T-helper 1 cell treated with Interleukin-12 subunit alpha and Interleukin-12 subunit beta and Interleukin-4 antibody, amounts not matched to agents 30 ng/mL and 1 ng/mL, for 36 hours (primary cell): ENCODE measurements around the gene SCAP. TPM values are rescaled to one million over a fixed set of nuclear protein-coding genes. Genes with fewer than 3 reads are reported as not detected.
"Not testable (repeated sequence)": the region's sequence is repeated elsewhere in the genome, so short reads cannot be mapped to it uniquely, and the experiment has no call there.

Experiments used
- intact Hi-C: fragments of 100-400 bp; cut with micrococcal nuclease; formaldehyde crosslinking; loops from one replicate; pipeline ENCODE4 v1.15.1; 2024
- total RNA-seq: library from RNA; stranded (reverse); gene quantifications from 2 replicates; pipeline ENCODE4 v1.2.3, GENCODE V29; 2022

The SCAP gene
- total RNA-seq, 1 donor from 2014 or later: 77.0 TPM

- intact Hi-C loops: no loop called here
Observed at GRCh38 chr3:47482366-47482765, 6.6 kb upstream of the SCAP start.

DNA sequence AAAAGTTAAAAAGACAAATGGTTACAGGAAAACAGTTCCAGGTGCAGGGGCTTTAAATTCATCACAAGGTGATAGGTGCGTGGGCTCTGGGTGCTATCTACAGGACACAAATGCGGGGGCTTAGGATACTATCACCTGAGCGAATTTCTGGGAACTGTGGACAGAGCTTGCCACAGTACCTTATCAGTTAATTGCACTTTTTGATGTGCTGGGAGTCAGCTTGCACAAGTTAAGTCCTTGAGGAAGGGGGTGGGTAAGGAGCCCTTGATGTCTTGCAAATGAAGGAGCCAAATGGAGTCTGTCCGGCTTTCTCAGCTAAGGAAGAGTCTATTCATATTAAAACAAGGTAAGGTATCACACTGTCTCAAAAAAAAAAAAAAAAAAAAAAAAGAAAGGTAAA, 6.0 kb upstream of the SCAP start:
- intact Hi-C loops: not testable (repeated sequence)

GRCh38 chr3:47480267-47480666, 4.5 kb upstream of the SCAP start:
- intact Hi-C loops: not testable (repeated sequence)

DNA sequence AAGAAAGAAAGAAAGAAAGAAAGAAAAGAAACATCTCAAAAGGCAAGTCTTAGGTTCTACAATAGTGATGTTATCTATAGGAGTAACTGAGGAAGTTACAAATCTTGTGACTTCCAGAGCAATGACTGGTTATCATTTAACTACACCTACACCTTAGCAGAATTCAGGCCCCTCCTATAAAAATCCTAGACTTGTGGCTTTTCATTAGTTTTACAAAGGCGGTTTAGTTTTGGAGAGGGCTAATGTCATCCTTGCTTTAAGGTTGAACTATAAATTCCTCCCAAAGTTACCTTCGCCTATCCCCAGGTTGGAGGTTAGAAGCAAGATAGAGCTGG, 4.1 kb upstream of the SCAP start:
- intact Hi-C loops: loop anchor here (5.0 kb wide), 1 partner anchor 197 kb away; the partner anchor contains the start of genes KIF9 and KLHL18

- intact Hi-C loops: loop anchor here (5.0 kb wide), 1 partner anchor 196 kb away; the partner anchor contains the start of genes KIF9 and KLHL18
Observed at GRCh38 chr3:47478022-47478421, 2.3 kb upstream of the SCAP start.

DNA sequence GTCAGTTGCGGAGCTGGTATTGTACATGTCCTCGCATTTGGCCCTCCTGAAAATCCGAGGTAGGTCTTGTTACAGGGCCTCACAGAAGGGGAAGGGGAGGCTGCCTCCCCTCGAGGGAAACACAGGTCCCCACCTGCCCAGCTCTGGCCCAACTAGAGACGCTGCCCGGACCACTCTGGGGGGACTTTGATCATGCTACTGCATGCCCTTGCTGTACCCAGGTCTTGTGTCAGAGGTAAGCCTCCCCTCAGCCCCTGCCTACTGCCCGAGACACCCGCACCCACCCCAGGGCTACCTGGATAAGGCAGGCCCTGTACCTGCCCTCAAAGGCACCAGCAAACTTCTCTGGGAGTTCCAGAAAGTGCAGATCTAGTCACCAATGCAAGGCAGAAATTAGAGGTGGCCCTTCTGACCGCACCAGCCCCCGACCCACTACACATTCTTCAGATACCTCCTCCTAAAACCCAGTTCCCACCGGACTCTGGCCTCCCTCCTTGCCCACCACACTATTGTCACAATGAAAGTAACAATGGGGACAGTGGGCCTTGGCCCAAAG, 981 bp upstream of the SCAP start:
- intact Hi-C loops: loop anchor here (2.0 to 5.0 kb wide), 2 partner anchors 194 to 764 kb away; partner anchors contain the start of genes KIF9, KLHL18 and ZNF589

GRCh38 chr3:47476330-47476626, 537 bp upstream of the SCAP start:
- intact Hi-C loops: loop anchor here (2.0 to 5.0 kb wide), 2 partner anchors 194 to 765 kb away; partner anchors contain the start of genes KIF9, KLHL18 and ZNF589

GRCh38 chr3:47475029-47475569, 642 bp downstream of the SCAP start:
- intact Hi-C loops: loop anchor here (1.0 to 5.0 kb wide), 7 partner anchors 38 to 498 kb away; partner anchors contain the start of genes CCDC12, ELP6, KIF9 and KLHL18

GRCh38 chr3:47473391-47473790, 2.4 kb downstream of the SCAP start:
- intact Hi-C loops: no loop called here

- intact Hi-C loops: no loop called here
Observed at GRCh38 chr3:47469616-47470015, 6.1 kb downstream of the SCAP start.

GRCh38 chr3:47468315-47468714, 7.4 kb downstream of the SCAP start:
- intact Hi-C loops: not testable (repeated sequence)

DNA sequence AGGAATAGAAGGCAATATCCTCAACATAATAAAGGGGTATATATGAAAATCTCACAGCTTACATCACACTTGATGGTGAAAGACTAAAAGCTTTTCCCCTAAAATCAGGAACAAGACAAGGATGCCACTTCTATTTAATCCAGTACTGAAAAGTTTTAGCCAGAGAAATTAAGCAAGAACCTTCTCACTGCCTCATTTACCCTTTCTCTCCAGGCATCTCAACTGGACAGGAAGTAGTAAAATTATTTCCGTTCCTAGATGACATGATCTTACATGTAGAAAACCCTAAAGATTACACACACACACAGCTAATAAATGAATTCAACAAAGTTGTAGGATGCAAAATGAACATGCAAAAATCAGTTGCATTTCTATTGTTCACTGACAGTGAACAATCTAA, 11.2 kb downstream of the SCAP start:
- intact Hi-C loops: no loop called here

GRCh38 chr3:47459534-47460085, 16.1 kb downstream of the SCAP start:
- intact Hi-C loops: not testable (repeated sequence)

DNA sequence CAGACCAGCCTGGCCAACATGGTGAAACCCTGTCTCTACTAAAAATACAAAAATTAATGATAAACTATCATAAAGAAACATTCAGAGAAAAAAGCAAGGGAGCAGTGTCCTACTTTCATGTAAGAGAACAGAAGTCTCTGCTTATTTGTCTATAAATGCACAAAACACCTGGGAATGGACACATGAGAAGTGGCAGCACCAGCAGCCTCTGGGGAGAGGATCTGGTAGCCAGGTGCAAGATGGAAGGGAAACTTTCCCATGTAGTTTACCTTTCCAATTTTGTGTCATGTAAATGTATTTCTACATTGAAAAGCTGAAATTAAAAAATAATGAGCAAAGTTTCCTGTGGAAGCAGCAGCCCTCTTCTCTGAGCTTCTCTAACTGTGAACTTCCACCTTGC, 18.8 kb downstream of the SCAP start:
- intact Hi-C loops: no loop called here

DNA sequence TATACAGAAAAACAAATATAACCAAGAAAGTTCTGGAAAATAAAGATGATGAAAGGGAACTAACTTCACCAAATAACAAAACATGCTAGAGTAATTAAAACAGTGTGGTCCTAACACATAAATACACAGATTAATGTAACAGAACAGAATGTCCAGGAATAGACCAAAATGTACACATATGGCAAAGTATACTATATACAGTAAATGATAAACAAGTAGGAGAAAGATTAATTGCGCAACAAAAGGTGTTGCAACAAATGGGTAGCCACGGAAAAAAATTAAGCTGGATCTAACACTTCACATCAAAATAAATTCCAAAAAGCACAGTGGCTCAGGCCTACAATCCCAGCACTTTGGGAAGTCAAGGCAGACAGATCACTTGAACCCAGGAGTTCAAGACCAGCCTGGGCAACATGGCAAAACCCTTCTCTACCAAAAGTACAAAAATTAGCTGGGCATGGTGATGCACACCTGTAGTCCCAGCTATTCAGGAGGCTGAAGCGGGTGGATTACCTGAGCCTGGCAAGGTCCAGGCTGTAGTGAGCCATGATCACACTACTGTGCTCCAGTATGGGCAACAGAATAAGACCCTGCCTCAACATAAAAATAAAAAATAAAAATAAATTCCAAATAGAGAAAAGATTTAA, 19.8 kb downstream of the SCAP start:
- intact Hi-C loops: no loop called here

DNA sequence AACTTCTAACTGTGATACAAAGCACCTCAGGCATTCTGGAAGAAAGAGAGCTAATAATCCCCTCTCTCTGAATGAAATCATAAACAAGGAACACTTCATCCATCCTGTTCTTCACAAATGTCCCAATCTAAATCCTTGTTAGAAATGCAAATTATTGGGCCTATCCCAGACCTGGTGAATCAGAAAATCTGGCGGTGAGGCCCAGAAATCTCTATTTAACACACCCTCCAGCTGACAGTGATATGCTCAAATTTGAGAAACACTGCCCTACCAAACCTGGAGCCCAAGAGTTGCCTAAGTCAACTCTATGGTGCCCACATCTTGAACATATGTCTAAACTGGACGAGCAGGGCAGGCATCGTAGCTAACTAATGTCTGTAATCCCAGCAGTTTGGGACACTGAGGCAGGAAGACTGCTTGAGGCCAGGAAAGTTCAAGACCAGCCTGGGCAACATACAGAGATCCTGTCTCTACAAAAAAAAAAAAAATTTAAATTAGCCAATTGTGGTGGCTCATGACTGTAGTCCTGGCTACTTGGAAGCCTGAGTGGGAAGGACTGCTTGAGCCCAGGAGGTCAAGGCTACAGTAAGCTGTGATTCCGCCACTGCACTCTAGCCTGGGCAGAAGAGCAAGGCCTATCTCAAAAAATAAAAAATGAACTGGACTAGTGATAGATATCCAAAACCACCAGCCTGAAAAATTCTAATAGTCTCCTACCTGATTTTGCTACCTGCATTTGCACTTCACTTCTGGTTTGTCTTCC, 23.1 kb downstream of the SCAP start:
- intact Hi-C loops: no loop called here

- intact Hi-C loops: no loop called here
Observed at GRCh38 chr3:47444103-47444502, 31.6 kb downstream of the SCAP start.

- intact Hi-C loops: no loop called here
Observed at GRCh38 chr3:47443611-47443995, 32.1 kb downstream of the SCAP start.

DNA sequence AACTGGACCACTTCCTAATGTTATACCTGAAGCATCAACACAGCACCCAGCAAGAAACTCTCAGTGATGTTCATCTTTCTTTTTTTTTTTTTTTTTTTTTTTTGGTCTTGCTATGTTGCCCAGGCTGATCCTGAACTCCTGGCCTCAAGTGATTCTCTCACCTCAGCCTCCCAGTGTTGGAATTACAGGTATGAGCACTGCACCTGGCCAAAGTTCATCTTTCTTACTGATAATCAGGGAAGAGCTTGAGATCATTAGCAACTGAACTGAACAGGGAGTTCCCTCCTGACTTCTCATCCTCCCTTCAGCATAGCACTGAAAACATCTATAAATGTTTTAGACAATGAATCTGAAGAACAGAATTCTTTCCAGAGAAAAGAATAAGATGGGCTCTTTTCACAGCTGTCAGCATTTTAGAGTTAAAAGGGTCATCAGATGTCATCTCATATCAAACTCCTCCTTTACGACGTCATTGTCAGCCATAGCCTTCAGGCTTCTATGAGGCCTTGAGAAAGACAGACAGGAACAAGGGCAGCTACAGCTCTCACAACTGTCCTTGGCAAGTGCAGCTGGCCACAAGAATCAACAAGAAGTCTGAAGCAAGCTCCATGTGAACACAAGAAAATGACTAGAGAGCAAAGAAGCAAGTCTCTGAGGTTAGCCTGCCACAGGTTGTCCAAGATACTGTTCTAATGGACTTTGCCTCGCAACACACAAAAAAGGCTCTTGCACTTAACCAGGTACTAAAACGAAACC, 33.8 kb downstream of the SCAP start:
- intact Hi-C loops: no loop called here

GRCh38 chr3:47440131-47440530, 35.6 kb downstream of the SCAP start:
- intact Hi-C loops: no loop called here

- intact Hi-C loops: no loop called here
Observed at GRCh38 chr3:47436180-47436579, 39.6 kb downstream of the SCAP start.
